HEK293T (cell line): ENCODE results near the gene MARF1.

ENCODE experiments used
- BHLHE40 ChIP-seq: fragments of 450-650 bp; IDR thresholded peaks from 2 replicates; pipeline ENCODE4 v1.6.1; 2016; ENCODE audit warnings: mild to moderate bottlenecking, moderate library complexity, borderline replicate concordance
- TARDBP ChIP-seq: fragments of 450-650 bp; IDR thresholded peaks from 2 replicates; pipeline ENCODE4 v1.6.1; 2016

GRCh38 chr16:15616475-15617165 lies 26.3 kb downstream of the MARF1 start:
- TF ChIP-seq BHLHE40 (no peak), TARDBP (no peak)
